Activated T-helper 1 cell treated with anti-CD3 and anti-CD28 coated beads, Interleukin-12 subunit alpha, Interleukin-12 subunit beta, Interleukin-2, Interleukin-4 antibody, amounts not matched to agents 30 ng/mL and 10 ng/mL and 1 ng/mL, durations not matched to agents 14 hours and 24 hours and 36 hours (primary cell): Measurements from ENCODE around the gene CRYBA4. TPM values are rescaled to one million over a fixed set of nuclear protein-coding genes. Genes with fewer than 3 reads are reported as not detected.

Experiments
- DNase-seq: peaks from one replicate; pipeline ENCODE4 v3.0.0; 2021; ENCODE audit warnings: low spot score
- H3K27ac Mint-ChIP-seq: one replicate; pipeline ENCODE4 v1.8.0; 2021; ENCODE audit warnings: mild to moderate bottlenecking, mixed read lengths
- H3K27me3 Mint-ChIP-seq: one replicate; pipeline ENCODE4 v1.8.0; 2022; ENCODE audit warnings: mild to moderate bottlenecking, moderate library complexity, mixed read lengths; ENCODE audit not compliant: insufficient read depth
- H3K36me3 Mint-ChIP-seq: one replicate; pipeline ENCODE4 v1.8.0; 2021; ENCODE audit warnings: low read depth, mixed read lengths
- H3K4me1 Mint-ChIP-seq: one replicate; pipeline ENCODE4 v1.8.0; 2021; ENCODE audit warnings: low read depth, mixed read lengths
- H3K4me3 Mint-ChIP-seq: one replicate; pipeline ENCODE4 v1.8.0; 2021; ENCODE audit warnings: mild to moderate bottlenecking, moderate library complexity, mixed read lengths
- H3K9me3 Mint-ChIP-seq: one replicate; pipeline ENCODE4 v1.8.0; 2021; ENCODE audit warnings: mixed read lengths
- intact Hi-C: fragments of 100-400 bp; cut with micrococcal nuclease; formaldehyde crosslinking; loops from one replicate; pipeline ENCODE4 v1.15.1; 2024
- total RNA-seq: library from RNA; stranded (reverse); gene quantifications from 2 replicates; pipeline ENCODE4 v1.2.3, GENCODE V29; 2022

CRYBA4 gene
- not detected in 2 replicates for total RNA-seq

DNA sequence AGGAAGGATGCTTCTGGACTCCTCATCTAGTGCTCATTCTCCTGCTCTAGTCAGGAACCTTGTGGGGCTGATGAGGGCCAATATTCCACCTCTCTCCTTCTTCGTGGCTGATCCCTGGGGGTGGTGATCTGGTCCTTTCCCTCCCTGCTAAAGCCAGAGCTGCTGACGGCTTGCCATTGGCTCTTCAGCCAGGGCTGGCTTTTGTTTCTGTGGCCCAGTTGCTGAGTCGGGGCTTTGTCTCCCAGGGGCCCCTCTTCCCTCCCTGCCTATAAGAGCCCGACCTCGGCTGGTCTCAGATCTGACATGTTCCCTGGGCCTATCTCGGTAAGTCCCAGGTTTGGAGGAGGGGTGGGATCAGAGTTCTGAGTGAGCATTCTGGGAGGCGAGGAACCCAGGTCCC is at the start of gene CRYBA4:
TSS of gene CRYBA4 (plus strand) at position 301 of the 400 bp plus-strand sequence. CDS start 634 bp downstream, outside the sequence.
- H3K4me1 Mint-ChIP-seq = peaks cover 9% of the 10 kb centered on the region
- no peak for DNase-seq
- no peak within 1 kb of the TSS for H3K27ac Mint-ChIP-seq
- intact Hi-C loops = no loop called here
- H3K27me3 Mint-ChIP-seq = peaks cover 5% of the 10 kb centered on the region
- H3K4me3 Mint-ChIP-seq = no peak within 1 kb of the TSS
- H3K9me3 Mint-ChIP-seq = peaks cover 7% of the 10 kb centered on the region
- peaks cover 6% of the 10 kb centered on the region for H3K36me3 Mint-ChIP-seq

DNA sequence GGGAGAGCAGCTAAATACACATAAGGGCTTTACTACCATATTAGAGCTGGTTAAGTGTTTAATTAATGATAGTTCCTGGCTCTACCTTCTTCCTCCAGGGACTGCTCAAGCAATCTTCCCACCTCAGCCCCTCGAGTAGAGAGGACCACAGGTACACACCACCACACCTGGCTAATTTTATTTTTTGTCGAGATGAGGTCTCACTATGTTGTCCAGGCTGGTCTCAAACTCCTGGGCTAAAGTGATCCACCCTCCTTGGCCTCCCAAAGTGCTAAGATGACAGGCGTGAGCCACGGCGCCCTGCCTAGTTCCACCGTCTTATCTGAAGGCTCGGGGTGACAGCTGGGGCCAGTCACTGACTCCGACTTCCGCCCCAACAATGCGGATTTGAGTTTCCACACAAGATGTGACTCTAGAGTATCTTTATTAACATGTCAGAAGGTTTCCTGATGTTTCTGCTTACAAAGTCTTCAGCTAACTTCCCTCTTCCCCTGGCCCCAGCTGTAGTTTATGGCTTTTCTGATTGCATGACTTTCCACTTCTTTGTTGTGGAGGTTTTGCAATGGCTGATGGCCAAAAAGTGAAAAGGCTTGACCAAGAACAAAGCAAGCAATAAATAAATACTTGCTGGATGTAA is 48.6 kb upstream of the CRYBA4 start:
- Mint-ChIP-seq H3K36me3 (peaks cover 48% of the 10 kb centered on the region), H3K9me3 (no peaks in the 10 kb centered on the region), H3K4me1 (peaks cover 68% of the 10 kb centered on the region), H3K27ac (peak overlapping the region; percentile 61), H3K27me3 (no peaks in the 10 kb centered on the region), H3K4me3 (no peak overlapping the region)
- no peak for DNase-seq
- intact Hi-C loops = no loop called here

GRCh38 chr22:26574001-26574723 is 47.6 kb upstream of the CRYBA4 start:
- Mint-ChIP-seq H3K36me3 (peaks cover 50% of the 10 kb centered on the region), H3K4me3 (no peak overlapping the region), H3K4me1 (peaks cover 68% of the 10 kb centered on the region), H3K9me3 (no peaks in the 10 kb centered on the region), H3K27me3 (no peaks in the 10 kb centered on the region), H3K27ac (no peak overlapping the region)
- intact Hi-C loops = no loop called here
- DNase-seq = no peak

GRCh38 chr22:26576026-26576680 is 45.6 kb upstream of the CRYBA4 start:
- no peak overlapping the region for H3K27ac Mint-ChIP-seq
- H3K36me3 Mint-ChIP-seq = peaks cover 44% of the 10 kb centered on the region
- no peaks in the 10 kb centered on the region for H3K9me3 Mint-ChIP-seq
- no peak for DNase-seq
- H3K4me1 Mint-ChIP-seq = peaks cover 72% of the 10 kb centered on the region
- H3K27me3 Mint-ChIP-seq = no peaks in the 10 kb centered on the region
- intact Hi-C loops = no loop called here
- no peak overlapping the region for H3K4me3 Mint-ChIP-seq

- peaks cover 45% of the 10 kb centered on the region for H3K36me3 Mint-ChIP-seq
- intact Hi-C loops = no loop called here
- no peaks in the 10 kb centered on the region for H3K9me3 Mint-ChIP-seq
- H3K27me3 Mint-ChIP-seq = no peaks in the 10 kb centered on the region
- no peak overlapping the region for H3K4me3 Mint-ChIP-seq
- H3K27ac Mint-ChIP-seq = no peak overlapping the region
- peaks cover 69% of the 10 kb centered on the region for H3K4me1 Mint-ChIP-seq
- no peak for DNase-seq
Measured at GRCh38 chr22:26577081-26577480, 44.7 kb upstream of the CRYBA4 start.

DNA sequence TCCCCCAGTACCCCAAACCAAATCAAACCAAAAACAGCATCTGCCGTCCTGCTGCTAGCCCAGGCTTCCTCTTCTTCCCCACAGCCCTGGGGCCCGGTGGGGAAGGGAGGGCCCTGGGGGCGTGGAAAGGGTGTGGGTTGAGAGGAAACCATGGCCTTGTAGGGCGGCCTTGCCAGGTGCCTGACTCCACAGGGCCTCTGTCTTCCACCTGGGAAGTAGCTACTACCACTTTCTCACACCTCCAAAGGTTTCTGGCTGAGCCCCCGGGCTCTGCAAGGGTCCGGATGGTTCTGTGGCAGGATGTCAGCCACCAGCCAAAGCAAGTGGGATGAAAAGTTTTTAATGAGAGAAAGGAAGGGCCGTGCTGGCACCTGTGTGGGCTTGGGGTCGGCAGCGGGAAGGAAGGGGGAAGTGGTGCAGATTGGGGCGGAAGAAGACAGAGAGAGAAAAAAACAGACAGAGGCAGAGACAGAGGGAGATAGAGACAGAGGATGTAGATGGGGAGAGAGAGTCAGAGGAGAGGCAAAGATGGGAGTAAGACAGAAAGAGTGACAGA is 42.4 kb upstream of the CRYBA4 start:
- intact Hi-C loops = loop anchor here (1.0 kb wide), 1 partner anchor 11 kb away; the partner anchor contains the start of gene TPST2
- Mint-ChIP-seq H3K4me1 (peaks cover 66% of the 10 kb centered on the region), H3K27me3 (no peaks in the 10 kb centered on the region), H3K4me3 (peak overlapping the region; percentile 62), H3K27ac (peak overlapping the region; percentile 84), H3K36me3 (peaks cover 39% of the 10 kb centered on the region), H3K9me3 (no peaks in the 10 kb centered on the region)
- peak; percentile 59 for DNase-seq

DNA sequence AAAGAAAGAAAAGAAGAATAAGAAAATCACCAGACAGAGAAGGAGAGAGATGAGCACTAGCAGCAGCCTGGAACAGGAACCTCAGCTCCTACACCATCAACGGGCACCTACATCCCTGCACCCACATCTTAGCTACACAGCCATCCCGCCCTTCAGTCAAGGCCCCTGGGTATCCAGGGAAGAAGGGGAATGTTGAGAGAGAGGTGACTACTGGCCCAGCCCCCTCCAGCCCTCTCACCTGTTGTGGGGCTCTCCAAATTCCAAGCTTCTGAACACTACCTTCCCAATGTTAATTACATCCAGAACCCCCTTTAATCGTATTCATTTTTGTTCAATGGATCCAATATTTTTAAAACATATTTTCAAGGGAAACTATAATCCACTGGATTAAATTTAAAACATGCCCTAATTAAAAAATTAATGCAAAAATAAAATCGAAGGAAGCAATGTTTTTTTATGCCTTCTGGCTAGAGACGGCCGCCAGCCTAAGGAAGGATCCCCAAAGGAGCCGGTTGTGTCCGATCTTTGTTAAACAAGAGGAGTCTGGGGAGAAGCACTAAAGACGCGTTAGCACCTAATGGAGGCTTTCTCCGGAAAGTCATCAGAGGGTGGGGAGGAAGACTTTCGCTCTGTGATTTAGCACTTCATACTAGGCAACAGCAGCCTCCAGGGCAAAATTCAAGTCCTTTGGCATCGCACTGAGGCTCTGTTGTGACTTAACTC is 41.4 kb upstream of the CRYBA4 start:
- Mint-ChIP-seq H3K27me3 (no peaks in the 10 kb centered on the region), H3K9me3 (no peaks in the 10 kb centered on the region), H3K4me3 (peak overlapping the region; percentile 62), H3K27ac (peak overlapping the region; percentile 84), H3K36me3 (peaks cover 35% of the 10 kb centered on the region), H3K4me1 (peaks cover 69% of the 10 kb centered on the region)
- intact Hi-C loops = no loop called here
- DNase-seq = no peak

GRCh38 chr22:26581026-26581425 is 40.7 kb upstream of the CRYBA4 start:
- no peaks in the 10 kb centered on the region for H3K27me3 Mint-ChIP-seq
- intact Hi-C loops = no loop called here
- peak overlapping the region; percentile 9 for H3K4me3 Mint-ChIP-seq
- DNase-seq = no peak
- H3K27ac Mint-ChIP-seq = peak overlapping the region; percentile 53
- no peaks in the 10 kb centered on the region for H3K9me3 Mint-ChIP-seq
- peaks cover 36% of the 10 kb centered on the region for H3K36me3 Mint-ChIP-seq
- peaks cover 71% of the 10 kb centered on the region for H3K4me1 Mint-ChIP-seq

GRCh38 chr22:26581633-26582168 is 40.1 kb upstream of the CRYBA4 start:
- peaks cover 31% of the 10 kb centered on the region for H3K36me3 Mint-ChIP-seq
- intact Hi-C loops = no loop called here
- no peaks in the 10 kb centered on the region for H3K27me3 Mint-ChIP-seq
- no peak for DNase-seq
- H3K9me3 Mint-ChIP-seq = no peaks in the 10 kb centered on the region
- H3K4me1 Mint-ChIP-seq = peaks cover 71% of the 10 kb centered on the region
- H3K27ac Mint-ChIP-seq = no peak overlapping the region
- no peak overlapping the region for H3K4me3 Mint-ChIP-seq

- Mint-ChIP-seq H3K9me3 (no peaks in the 10 kb centered on the region), H3K36me3 (peaks cover 29% of the 10 kb centered on the region), H3K27ac (peak overlapping the region; percentile 40), H3K4me1 (peaks cover 78% of the 10 kb centered on the region), H3K4me3 (no peak overlapping the region), H3K27me3 (no peaks in the 10 kb centered on the region)
- intact Hi-C loops = no loop called here
- no peak for DNase-seq
Measured at GRCh38 chr22:26584010-26584409, 37.8 kb upstream of the CRYBA4 start.

DNA sequence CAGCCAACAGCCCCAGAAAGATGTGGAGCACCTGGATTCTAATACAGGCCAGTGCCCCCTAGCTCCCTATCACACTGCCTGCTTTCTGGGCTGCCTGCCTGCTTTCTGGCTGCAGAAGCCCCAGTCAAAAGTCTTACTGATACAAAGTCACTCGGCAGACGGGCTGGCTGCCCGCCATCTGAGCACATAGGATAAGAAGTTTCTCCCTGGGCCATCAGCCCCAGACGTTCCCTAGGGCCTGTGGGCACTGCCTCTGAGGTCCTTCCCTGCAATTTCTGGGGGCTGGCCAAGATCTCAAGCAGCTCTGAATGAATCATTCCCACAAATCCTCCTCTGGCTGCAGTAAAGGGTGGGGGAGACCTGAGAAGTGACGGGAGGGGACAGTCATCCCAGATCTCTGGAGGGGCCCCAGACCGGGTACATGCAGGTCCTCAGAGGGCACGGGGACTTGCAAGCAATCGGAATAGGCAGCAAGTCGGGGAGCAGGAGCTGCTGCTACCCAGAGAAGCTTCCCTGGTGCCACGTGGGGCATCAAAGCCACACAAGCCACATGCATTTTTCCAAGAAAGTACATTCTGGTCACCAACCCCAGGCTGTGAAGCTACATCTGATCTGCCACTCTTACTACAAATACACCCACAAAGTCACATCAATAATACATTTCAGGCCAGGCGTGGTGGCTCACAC is 36.5 kb upstream of the CRYBA4 start:
- peaks cover 72% of the 10 kb centered on the region for H3K4me1 Mint-ChIP-seq
- peaks cover 25% of the 10 kb centered on the region for H3K36me3 Mint-ChIP-seq
- H3K27ac Mint-ChIP-seq = peak overlapping the region; percentile 23
- peak overlapping the region; percentile 30 for H3K4me3 Mint-ChIP-seq
- no peak for DNase-seq
- H3K9me3 Mint-ChIP-seq = no peaks in the 10 kb centered on the region
- intact Hi-C loops = loop anchor here (5.0 kb wide), 1 partner anchor 38 kb away; no protein-coding TSS in a partner anchor
- H3K27me3 Mint-ChIP-seq = no peaks in the 10 kb centered on the region
